ENCODE measurements around the gene MFSD6L. TPM values are rescaled to one million over a fixed set of nuclear protein-coding genes. Genes with fewer than 3 reads are reported as not detected.

MFSD6L gene
- total RNA-seq, 6 donors from 2014 or later, result 0.61 to 3.0 (median 2.0) TPM; not detected in 1

DNA sequence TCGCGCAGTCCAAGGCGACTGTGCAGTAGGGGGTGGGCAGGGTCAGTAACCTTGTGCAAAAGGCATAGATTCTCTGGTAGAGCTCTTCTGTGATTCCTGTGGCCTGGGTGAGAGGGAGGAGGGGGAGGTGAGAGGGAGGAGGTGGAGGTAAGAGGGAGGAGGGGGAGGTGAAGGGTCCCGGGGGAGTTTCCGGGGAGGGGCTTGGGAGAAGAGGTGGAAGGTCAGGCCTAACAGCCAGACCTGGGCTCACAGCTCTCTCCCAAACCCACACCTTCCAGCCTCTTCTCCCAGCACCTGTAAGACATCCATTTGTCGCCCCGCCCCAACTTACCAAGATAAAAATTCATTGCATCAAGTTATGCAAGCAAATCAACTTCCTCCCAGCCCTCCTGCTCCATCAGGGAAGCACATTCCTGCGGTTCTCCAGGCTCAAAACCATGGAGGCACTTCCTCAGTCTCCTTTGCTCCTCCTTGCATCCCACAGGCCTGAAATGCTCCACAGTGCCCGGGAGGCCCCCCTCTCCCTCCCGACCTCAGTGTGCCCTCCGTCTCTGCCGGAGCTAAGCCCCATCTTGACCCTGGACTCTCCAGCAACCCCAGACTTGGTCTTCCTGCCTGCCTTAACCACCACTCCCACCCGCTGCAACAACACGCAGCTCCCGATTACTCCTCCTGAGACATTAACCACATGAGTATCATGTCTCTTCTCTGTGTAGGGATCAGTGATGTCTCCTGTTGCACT, 37.8 kb upstream of the MFSD6L start:
- DNase-seq (no peak), ATAC-seq (ENCODE audit: low FRiP score in 2 of 2) (no peak)
- no peaks in the 10 kb centered on the region for H3K9me3 ChIP-seq
- no peaks in the 10 kb centered on the region for H3K27me3 ChIP-seq
- TF ChIP-seq, protein P1, sequence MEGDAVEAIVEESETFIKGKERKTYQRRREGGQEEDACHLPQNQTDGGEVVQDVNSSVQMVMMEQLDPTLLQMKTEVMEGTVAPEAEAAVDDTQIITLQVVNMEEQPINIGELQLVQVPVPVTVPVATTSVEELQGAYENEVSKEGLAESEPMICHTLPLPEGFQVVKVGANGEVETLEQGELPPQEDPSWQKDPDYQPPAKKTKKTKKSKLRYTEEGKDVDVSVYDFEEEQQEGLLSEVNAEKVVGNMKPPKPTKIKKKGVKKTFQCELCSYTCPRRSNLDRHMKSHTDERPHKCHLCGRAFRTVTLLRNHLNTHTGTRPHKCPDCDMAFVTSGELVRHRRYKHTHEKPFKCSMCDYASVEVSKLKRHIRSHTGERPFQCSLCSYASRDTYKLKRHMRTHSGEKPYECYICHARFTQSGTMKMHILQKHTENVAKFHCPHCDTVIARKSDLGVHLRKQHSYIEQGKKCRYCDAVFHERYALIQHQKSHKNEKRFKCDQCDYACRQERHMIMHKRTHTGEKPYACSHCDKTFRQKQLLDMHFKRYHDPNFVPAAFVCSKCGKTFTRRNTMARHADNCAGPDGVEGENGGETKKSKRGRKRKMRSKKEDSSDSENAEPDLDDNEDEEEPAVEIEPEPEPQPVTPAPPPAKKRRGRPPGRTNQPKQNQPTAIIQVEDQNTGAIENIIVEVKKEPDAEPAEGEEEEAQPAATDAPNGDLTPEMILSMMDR (IDR thresholded peaks at IDR 0.05), result no peak
- TF ChIP-seq POLR2AphosphoS5 (IDR thresholded peaks at IDR 0.05), result no peak
- WGBS, 2 donors, result 75 to 80% methylated on average over 15 of the region's 15 CpGs
- H3K27ac ChIP-seq, result no peak overlapping the region
- no peaks in the 10 kb centered on the region for H3K36me3 ChIP-seq
- no peak overlapping the region for H3K4me3 ChIP-seq
- H3K4me1 ChIP-seq, result no peaks in the 10 kb centered on the region

DNA sequence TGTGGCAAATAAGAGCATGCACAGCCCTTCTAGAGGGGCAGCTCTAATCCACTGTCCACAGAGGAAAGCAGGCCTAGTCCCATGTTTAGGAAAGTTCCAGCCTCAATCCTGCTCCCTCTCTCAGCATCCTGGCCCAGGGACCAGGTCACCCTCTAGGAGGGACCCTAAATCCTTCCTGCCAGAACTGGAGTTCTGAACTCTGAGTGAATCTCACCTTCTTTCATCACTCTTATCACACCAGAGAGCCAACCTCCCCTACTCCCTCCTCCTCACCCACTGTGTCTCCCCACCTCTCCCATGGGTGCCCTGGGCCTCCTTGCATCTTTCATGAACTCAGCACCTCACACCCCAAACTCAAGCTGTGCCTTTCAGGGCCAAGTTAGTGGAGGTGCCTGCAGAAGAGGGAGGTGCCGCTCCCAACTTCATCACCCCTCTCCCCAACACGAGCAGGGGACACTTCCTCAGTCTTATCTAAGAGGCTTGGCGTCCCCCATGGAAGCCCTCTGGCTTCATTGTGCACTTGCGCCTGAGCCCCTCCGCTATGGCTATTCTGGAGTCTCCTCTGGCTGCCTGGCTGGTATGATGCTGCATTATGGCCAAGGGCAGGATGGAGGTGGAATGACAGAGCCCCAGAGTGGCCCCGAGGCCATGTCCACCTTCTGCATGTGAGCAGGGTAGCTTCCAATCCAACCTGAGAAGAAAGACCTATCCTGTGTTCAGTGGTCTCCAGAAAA, 36.6 kb upstream of the MFSD6L start:
- TF ChIP-seq EP300 (IDR thresholded peaks at IDR 0.05) (no peak), POLR2A (IDR thresholded peaks at IDR 0.05) (no peak), POLR2AphosphoS5 (IDR thresholded peaks at IDR 0.05) (no peak)
- TF ChIP-seq, protein P1 (IDR thresholded peaks at IDR 0.05), result no peak
- Histone ChIP-seq H3K27ac (no peak overlapping the region), H3K9me3 (no peaks in the 10 kb centered on the region), H3K27me3 (no peaks in the 10 kb centered on the region), H3K4me3 (no peak overlapping the region), H3K4me1 (no peaks in the 10 kb centered on the region), H3K36me3 (no peaks in the 10 kb centered on the region)
- no peak for ATAC-seq (ENCODE audit: low FRiP score in 2 of 2)
- 84 to 88% methylated on average over 5 to 6 of the region's 6 CpGs for WGBS, 2 donors
- DNase-seq, result no peak

DNA sequence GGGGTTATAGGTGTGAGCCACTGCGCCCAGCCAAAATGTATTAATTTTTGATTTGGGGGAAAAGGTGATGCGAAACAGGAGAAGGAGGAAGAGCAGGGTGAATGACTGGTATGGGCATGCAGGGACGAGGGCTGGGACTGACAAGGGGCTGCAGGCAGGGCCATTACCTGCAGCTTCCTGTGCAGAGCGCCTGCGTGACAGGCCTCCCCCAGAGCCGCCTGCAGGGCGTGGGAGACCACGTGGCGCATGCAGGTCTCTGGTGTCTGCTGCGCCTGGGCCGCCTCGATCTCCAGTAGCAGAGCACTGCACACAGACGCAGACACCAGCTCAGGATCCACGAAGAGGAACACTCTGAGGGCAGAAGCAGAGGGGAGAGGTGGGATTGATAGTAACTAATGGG, 35.9 kb upstream of the MFSD6L start:
- Histone ChIP-seq H3K4me1 (no peaks in the 10 kb centered on the region), H3K4me3 (no peak overlapping the region), H3K27me3 (no peaks in the 10 kb centered on the region), H3K27ac (no peak overlapping the region), H3K36me3 (no peaks in the 10 kb centered on the region), H3K9me3 (no peaks in the 10 kb centered on the region)
- WGBS, 2 donors, result 90 to 93% methylated on average over 12 to 14 of the region's 14 CpGs
- DNase-seq (no peak), ATAC-seq (ENCODE audit: low FRiP score in 2 of 2) (no peak)
- TF ChIP-seq POLR2A (IDR thresholded peaks at IDR 0.05) (no peak), EP300 (IDR thresholded peaks at IDR 0.05) (no peak), POLR2AphosphoS5 (IDR thresholded peaks at IDR 0.05) (no peak)
- TF ChIP-seq, protein P1 (IDR thresholded peaks at IDR 0.05), result no peak

DNA sequence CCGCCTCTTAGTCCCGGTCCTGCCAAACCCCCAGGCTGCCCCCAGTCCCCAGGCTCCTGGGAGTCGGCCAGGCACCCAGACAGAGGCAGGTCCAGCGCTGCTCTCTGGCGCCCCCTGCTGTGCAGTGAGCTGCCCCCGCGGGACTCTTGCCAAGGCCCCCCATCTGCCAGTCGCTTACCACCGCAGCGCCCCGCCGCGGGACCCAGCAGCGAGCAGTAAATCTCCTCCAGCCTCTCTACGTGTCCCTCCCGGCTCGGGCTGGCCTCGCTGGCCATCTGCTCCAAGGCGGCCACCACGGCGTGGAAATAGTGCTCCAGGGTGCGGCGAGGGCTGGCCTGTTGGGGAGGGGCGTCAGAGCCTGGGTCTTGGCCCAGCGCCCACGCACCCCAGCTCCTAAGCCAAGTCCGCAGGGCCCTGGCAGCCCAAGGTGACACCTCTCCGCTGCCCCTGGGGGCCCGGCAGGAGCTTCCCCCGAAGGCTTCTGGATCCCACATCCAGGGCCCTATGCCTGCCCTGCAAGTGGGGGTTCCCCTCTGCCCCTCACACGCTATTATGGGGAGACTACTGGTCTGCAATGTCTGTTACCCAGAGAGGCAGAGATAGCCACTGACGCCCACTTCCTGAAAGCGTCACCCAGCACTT, 33.7 kb upstream of the MFSD6L start:
- H3K4me1 ChIP-seq, result no peaks in the 10 kb centered on the region
- WGBS, 2 donors, result 61 to 68% methylated on average over 19 to 32 of the region's 33 CpGs
- H3K4me3 ChIP-seq, result no peak overlapping the region
- H3K27ac ChIP-seq, result no peak overlapping the region
- no peak for ATAC-seq (ENCODE audit: low FRiP score in 2 of 2)
- H3K27me3 ChIP-seq, result no peaks in the 10 kb centered on the region
- H3K36me3 ChIP-seq, result no peaks in the 10 kb centered on the region
- peak in 1 of 2 donors; percentile 81 for DNase-seq
- no peak for TF ChIP-seq EP300 (IDR thresholded peaks at IDR 0.05)
- TF ChIP-seq, protein P1 (IDR thresholded peaks at IDR 0.05), result peak in 3 of 6 experiments; percentile 25 to 38 (median 35)
- H3K9me3 ChIP-seq, result no peaks in the 10 kb centered on the region
